ENCODE results near the gene KRT6B. TPM values are rescaled to one million over a fixed set of nuclear protein-coding genes. Genes with fewer than 3 reads are reported as not detected.

KRT6B gene
- total and polyA plus RNA-seq, 2 donors (not counting 3 experiments of a cell fraction or from before 2014, with no cell fraction given) = 0.03 TPM; not detected in 1

DNA sequence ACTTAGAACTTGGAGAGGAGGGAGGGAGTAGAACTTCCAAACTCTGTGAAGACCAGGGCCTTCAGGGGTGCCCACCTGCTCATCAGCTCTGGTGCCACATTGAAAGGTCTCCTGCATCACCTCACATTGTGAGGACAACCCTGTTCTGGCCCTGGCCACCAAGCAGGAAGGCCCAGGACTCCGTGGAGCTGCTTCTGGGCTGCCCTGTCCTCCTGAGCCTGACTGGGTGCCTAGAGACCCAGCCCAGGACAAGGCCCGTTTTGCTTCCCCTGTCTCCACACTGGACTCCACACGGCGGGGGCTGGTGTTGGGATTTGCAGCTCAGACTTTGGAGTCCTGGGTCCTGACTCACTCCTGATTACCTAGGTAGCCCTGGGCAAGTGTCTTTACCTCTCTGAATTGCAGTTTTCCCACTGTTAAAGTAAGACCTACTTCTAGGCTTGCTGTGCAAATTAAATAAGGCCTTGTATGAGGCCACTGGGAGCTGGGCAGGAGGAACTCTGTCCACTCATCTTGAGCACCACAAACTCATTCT lies 33.3 kb downstream of the KRT6B start:
- no peak overlapping the region for H3K27ac ChIP-seq (ENCODE audit: insufficient read depth, low read depth, low read length)
- intact Hi-C loops (cut with micrococcal nuclease) = no loop called here
- CTCF ChIA-PET = no interaction called here

DNA sequence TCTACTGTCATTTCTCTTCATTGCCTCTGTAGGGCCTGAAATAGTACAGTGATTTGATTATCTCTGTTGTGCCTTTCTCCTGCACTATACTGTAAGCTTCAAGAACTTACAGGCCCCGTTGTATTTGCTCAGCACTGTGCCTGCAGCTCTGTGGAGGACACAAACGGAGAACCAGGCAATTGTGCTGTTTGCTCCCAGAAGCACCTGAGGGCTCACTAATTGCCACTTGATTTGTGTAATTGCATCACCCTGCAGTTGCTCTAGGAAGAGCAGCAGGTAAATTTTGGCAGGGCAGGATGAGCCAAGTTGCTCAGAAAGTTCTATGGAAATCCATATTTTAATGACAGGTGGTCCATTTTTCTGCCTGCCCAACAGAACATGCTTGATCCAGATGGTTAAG lies 34.2 kb downstream of the KRT6B start:
- H3K9me3 ChIP-seq (replicated peaks; ENCODE audit: control insufficient read depth, insufficient read depth, low read length) = no peaks in the 10 kb centered on the region
- no TSS peak for BruUV-seq (replicated peaks)
- intact Hi-C loops (cut with micrococcal nuclease) (no loop called here), dilution Hi-C loops (cut with MboI; ENCODE audit: extremely low pct_ligation_motif_present, low sequenced_read_pairs) (no loop called here)
- no peaks in the 10 kb centered on the region for H3K79me2 ChIP-seq (ENCODE audit: control insufficient read depth, insufficient read depth, low read length)
- no peak overlapping the region for H3K4me2 ChIP-seq (ENCODE audit: insufficient read depth, low read length)
- H3K27me3 ChIP-seq (ENCODE audit: control insufficient read depth in 2 of 2, insufficient read depth in 2 of 2, low read length in 2 of 2) = peaks cover 3 to 11% of the 10 kb centered on the region in 2 experiments
- H3K9ac ChIP-seq (replicated peaks; ENCODE audit: extremely low read depth, insufficient read depth, low read length) = no peak overlapping the region
- ChIA-PET CTCF (no interaction called here), POLR2A (no interaction called here)
- no peaks in the 10 kb centered on the region for H3K4me1 ChIP-seq (ENCODE audit: control insufficient read depth, extremely low read depth, insufficient read depth, low read length)
- TF ChIP-seq GATA2 (IDR thresholded peaks at IDR 0.05; ENCODE audit: insufficient read depth, insufficient read length, low read depth, low read length) = no peak
- no peak for TF ChIP-seq FOS (IDR thresholded peaks at IDR 0.05; ENCODE audit: borderline replicate concordance, insufficient read depth, low read length)
- TF ChIP-seq POLR2AphosphoS5 (IDR thresholded peaks at IDR 0.05; ENCODE audit: insufficient read depth, low read depth, low read length) = no peak
- TF ChIP-seq MYC (IDR thresholded peaks at IDR 0.05; ENCODE audit: low read depth, low read length) = no peak
- TF ChIP-seq, protein P1, sequence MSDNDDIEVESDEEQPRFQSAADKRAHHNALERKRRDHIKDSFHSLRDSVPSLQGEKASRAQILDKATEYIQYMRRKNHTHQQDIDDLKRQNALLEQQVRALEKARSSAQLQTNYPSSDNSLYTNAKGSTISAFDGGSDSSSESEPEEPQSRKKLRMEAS (IDR thresholded peaks at IDR 0.05; ENCODE audit: insufficient read depth, insufficient read length) = no peak
- no peak for TF ChIP-seq EZH2 (IDR thresholded peaks at IDR 0.05; ENCODE audit: borderline replicate concordance, low read depth, low read length, severe bottlenecking)
- TF ChIP-seq JUN (IDR thresholded peaks at IDR 0.05; ENCODE audit: borderline replicate concordance, insufficient read depth, insufficient read length, low read depth) = no peak
- TF ChIP-seq POLR2A (IDR thresholded peaks at IDR 0.05; ENCODE audit: low read depth, low read length) = no peak
- TF ChIP-seq, protein P2, sequence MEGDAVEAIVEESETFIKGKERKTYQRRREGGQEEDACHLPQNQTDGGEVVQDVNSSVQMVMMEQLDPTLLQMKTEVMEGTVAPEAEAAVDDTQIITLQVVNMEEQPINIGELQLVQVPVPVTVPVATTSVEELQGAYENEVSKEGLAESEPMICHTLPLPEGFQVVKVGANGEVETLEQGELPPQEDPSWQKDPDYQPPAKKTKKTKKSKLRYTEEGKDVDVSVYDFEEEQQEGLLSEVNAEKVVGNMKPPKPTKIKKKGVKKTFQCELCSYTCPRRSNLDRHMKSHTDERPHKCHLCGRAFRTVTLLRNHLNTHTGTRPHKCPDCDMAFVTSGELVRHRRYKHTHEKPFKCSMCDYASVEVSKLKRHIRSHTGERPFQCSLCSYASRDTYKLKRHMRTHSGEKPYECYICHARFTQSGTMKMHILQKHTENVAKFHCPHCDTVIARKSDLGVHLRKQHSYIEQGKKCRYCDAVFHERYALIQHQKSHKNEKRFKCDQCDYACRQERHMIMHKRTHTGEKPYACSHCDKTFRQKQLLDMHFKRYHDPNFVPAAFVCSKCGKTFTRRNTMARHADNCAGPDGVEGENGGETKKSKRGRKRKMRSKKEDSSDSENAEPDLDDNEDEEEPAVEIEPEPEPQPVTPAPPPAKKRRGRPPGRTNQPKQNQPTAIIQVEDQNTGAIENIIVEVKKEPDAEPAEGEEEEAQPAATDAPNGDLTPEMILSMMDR (IDR thresholded peaks at IDR 0.05; ENCODE audit: extremely low read depth in 1 of 2, insufficient read depth in 1 of 2, low read depth in 1 of 2, low read length in 2 of 2) = no peak
- H2AFZ ChIP-seq (ENCODE audit: low read depth, low read length) = no peak overlapping the region
- no peaks in the 10 kb centered on the region for H3K36me3 ChIP-seq (ENCODE audit: control insufficient read depth in 2 of 2, extremely low read depth in 1 of 2, insufficient read depth in 2 of 2, low read length in 2 of 2)
- no peaks in the 10 kb centered on the region for H4K20me1 ChIP-seq (replicated peaks; ENCODE audit: control insufficient read depth, extremely low read depth, insufficient read depth, low read length)
- H3K9me1 ChIP-seq (replicated peaks; ENCODE audit: control insufficient read depth, extremely low read depth, insufficient read depth, low read length) = no peaks in the 10 kb centered on the region
- FAIRE-seq = no peak
- no peak overlapping the region for H3K4me3 ChIP-seq (replicated peaks in 1 of 3; ENCODE audit: insufficient read depth in 1 of 3, low read depth in 1 of 3, low read length in 3 of 3)
- DNase-seq (ENCODE audit: low read depth, low spot score) = no peak
- H3K27ac ChIP-seq (ENCODE audit: insufficient read depth, low read depth, low read length) = no peak overlapping the region

More for the DNA sequence above, 33.3 kb downstream of the KRT6B start:
- no peak overlapping the region for H2AFZ ChIP-seq (ENCODE audit: low read depth, low read length)
- H3K27me3 ChIP-seq (ENCODE audit: control insufficient read depth in 2 of 2, insufficient read depth in 2 of 2, low read length in 2 of 2) = peaks cover 6 to 14% of the 10 kb centered on the region in 2 experiments
- H4K20me1 ChIP-seq (replicated peaks; ENCODE audit: control insufficient read depth, extremely low read depth, insufficient read depth, low read length) = no peaks in the 10 kb centered on the region
- H3K4me2 ChIP-seq (ENCODE audit: insufficient read depth, low read length) = no peak overlapping the region
- POLR2A ChIA-PET = no interaction called here
- H3K9ac ChIP-seq (replicated peaks; ENCODE audit: extremely low read depth, insufficient read depth, low read length) = no peak overlapping the region
- dilution Hi-C loops (cut with MboI; ENCODE audit: extremely low pct_ligation_motif_present, low sequenced_read_pairs) = no loop called here
- H3K9me1 ChIP-seq (replicated peaks; ENCODE audit: control insufficient read depth, extremely low read depth, insufficient read depth, low read length) = no peaks in the 10 kb centered on the region
- H3K4me3 ChIP-seq (replicated peaks in 1 of 3; ENCODE audit: insufficient read depth in 1 of 3, low read depth in 1 of 3, low read length in 3 of 3) = no peak overlapping the region
- H3K79me2 ChIP-seq (ENCODE audit: control insufficient read depth, insufficient read depth, low read length) = no peaks in the 10 kb centered on the region
- H3K4me1 ChIP-seq (ENCODE audit: control insufficient read depth, extremely low read depth, insufficient read depth, low read length) = no peaks in the 10 kb centered on the region
- BruUV-seq (replicated peaks) = no TSS peak
- FAIRE-seq (no peak), DNase-seq (ENCODE audit: low read depth, low spot score) (no peak)
- TF ChIP-seq, protein P1 (IDR thresholded peaks at IDR 0.05; ENCODE audit: insufficient read depth, insufficient read length) = no peak
- TF ChIP-seq, protein P2 (IDR thresholded peaks at IDR 0.05; ENCODE audit: extremely low read depth in 1 of 2, insufficient read depth in 1 of 2, low read depth in 1 of 2, low read length in 2 of 2) = no peak
- no peak for TF ChIP-seq FOS (IDR thresholded peaks at IDR 0.05; ENCODE audit: borderline replicate concordance, insufficient read depth, low read length)
- H3K9me3 ChIP-seq (replicated peaks; ENCODE audit: control insufficient read depth, insufficient read depth, low read length) = no peaks in the 10 kb centered on the region
- no peaks in the 10 kb centered on the region for H3K36me3 ChIP-seq (ENCODE audit: control insufficient read depth in 2 of 2, extremely low read depth in 1 of 2, insufficient read depth in 2 of 2, low read length in 2 of 2)
